GM12891 (cell line): Measurements from ENCODE around the gene SLC35F4.

Source experiments
- PAX5 ChIP-seq: IDR thresholded peaks from 2 replicates; pipeline ENCODE4 v1.6.1; 2011; ENCODE audit warnings: low read length, moderate library complexity, mild to moderate bottlenecking; ENCODE audit not compliant: insufficient read depth, severe bottlenecking
- POLR2A ChIP-seq: IDR thresholded peaks from 2 replicates; pipeline ENCODE4 v1.6.1; 2011; ENCODE audit warnings: low read depth, low read length, control low read depth
- POLR2AphosphoS5 ChIP-seq: IDR thresholded peaks from 2 replicates; pipeline ENCODE4 v1.6.1; 2011; ENCODE audit warnings: low read depth, low read length, control low read depth
- SPI1 ChIP-seq: IDR thresholded peaks from 2 replicates; pipeline ENCODE4 v1.6.1; 2011; ENCODE audit warnings: low read depth, low read length, control low read depth
- TAF1 ChIP-seq: IDR thresholded peaks from 2 replicates; pipeline ENCODE4 v1.6.1; 2011; ENCODE audit warnings: low read depth, low read length, control low read depth

DNA sequence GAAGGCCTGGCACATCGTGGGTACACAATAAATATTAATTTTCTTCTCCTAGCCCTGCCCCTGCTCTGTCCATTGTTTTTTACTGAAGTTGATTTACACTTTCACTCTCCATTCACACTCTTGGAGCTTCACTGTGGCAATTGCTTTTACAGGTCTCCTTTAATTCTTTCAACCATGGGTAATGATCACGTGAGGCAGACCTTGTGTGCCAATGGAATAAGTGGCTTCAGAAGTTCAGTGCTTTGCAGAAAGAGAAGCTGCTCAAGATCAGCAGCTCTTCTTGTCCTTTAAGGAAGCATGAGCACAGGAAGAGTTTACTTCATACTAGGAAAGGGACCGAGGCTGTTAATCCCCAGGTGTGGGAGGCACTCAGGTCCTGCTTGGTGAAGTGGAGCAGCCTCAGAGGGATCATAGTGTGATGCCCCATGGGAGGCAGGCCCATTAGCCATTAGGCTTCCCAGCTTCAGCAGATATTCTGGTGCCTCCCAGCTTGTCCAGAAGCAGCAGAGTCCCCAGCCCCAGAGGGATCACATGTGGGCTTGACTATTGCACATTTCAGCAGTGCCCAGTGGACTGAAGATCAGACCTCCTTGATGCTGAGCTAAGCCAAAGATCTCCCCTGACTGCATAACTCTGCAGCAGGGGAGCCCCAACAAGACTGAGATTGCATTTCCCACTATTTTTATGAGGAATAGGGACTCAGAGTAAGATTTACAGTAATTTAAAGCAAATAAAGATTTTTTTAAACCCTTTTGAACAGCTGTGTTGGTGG, 5.0 kb upstream of the SLC35F4 start:
- TF ChIP-seq SPI1 = no peak
- no peak for TF ChIP-seq POLR2A
- TF ChIP-seq TAF1 = no peak
- no peak for TF ChIP-seq POLR2AphosphoS5
- no peak for TF ChIP-seq PAX5
